Measurements from ENCODE around the gene HOXB6.
A peak's percentile ranks its signal among the peaks of the same experiment; 100 is the strongest.

HOXB6 gene

DNA sequence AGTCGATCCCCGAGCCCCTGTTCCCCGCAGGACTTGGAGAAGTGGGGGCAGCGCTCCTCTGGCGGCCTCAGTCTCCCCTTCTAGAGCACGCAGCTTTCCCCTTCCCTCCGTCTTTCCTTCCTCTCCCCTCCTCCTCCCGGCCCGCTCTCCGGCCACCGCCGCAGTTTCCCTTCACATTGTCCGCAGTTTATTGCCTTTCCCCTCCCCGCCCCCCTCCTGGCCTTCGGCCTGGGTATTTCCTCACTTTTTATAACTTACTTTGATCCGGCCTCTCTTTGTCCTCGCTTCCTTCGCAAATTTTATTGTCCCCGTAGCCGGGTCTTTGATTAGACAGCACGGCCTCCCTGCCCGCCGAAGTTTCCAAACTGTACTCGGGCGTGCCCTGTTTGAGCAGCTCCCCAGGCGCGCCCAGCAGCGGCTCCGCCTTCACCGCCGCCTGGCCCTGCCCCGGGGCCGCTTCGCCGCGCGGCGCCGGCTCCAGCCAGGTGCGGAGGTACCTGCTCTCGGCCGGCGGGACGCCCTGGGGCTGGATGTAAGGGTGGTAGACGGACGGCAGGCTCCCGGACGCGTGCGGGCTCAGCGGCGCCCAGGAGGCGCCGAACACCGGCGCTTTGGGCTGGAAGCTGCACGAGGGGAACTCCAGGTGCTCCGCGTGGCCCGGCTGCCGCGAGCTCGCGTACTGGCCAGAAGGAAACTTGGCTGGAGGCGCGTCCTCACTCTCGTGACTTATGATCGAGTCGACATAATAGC is 20.9 kb upstream of the HOXB6 start:
- DNase-seq (ENCODE audit: low read depth), result no peak
- TF ChIP-seq, protein P1, sequence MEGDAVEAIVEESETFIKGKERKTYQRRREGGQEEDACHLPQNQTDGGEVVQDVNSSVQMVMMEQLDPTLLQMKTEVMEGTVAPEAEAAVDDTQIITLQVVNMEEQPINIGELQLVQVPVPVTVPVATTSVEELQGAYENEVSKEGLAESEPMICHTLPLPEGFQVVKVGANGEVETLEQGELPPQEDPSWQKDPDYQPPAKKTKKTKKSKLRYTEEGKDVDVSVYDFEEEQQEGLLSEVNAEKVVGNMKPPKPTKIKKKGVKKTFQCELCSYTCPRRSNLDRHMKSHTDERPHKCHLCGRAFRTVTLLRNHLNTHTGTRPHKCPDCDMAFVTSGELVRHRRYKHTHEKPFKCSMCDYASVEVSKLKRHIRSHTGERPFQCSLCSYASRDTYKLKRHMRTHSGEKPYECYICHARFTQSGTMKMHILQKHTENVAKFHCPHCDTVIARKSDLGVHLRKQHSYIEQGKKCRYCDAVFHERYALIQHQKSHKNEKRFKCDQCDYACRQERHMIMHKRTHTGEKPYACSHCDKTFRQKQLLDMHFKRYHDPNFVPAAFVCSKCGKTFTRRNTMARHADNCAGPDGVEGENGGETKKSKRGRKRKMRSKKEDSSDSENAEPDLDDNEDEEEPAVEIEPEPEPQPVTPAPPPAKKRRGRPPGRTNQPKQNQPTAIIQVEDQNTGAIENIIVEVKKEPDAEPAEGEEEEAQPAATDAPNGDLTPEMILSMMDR (IDR thresholded peaks at IDR 0.05; ENCODE audit: low read depth, low read length, missing control alignments), result no peak
- H3K4me3 ChIP-seq (ENCODE audit: low read depth, low read length), result peak overlapping the region; percentile 47

DNA sequence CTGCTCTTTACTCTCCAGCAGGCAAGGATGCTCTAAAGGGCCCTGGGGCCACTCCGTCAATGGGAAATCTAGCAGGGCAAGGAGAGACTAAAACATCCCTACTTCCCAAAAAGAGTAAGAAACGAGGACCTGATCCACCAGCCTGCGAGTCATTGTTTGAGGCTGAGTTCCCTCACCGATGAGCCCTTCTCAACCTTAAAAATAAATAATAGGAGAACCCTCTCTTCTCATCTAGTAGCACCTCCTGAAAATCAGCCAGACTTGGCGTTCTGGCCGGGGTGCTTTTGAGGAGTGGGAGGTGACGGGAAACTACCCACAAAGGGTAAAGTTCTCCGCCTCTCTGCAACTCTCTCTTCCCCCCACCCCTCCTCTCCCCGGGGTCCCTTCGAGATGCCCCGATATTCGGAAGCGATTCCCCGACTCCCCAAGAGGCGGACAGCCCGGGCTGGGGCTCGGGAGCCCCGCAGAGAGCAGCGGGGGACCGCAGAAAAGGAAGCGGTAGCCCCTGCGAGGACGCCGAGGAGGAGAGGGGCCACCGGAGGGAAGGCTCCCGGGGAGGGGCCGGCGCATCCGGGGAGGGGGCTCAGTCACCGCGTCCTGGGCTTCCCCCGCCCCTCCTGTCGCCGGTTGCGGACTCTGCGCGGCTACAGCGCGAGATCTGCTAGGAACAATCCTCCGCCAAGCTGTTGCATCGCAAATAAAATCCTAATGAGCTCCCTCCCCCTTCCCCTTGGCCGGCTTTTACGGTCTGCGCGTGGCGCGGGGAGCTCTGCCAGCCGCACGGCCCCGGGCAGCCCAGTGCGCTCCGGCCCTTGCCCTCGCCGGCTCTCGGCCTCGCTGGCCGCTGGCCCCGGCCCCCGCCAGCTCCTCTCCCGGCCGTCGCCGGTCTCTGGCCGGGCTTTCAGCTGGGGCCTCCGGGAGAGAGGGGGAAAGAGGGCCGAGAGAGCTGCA is 20.0 kb upstream of the HOXB6 start:
- H3K4me3 ChIP-seq (ENCODE audit: low read depth, low read length), result peak overlapping the region; percentile 47
- DNase-seq (ENCODE audit: low read depth), result no peak
- TF ChIP-seq, protein P1 (IDR thresholded peaks at IDR 0.05; ENCODE audit: low read depth, low read length, missing control alignments), result no peak

DNA sequence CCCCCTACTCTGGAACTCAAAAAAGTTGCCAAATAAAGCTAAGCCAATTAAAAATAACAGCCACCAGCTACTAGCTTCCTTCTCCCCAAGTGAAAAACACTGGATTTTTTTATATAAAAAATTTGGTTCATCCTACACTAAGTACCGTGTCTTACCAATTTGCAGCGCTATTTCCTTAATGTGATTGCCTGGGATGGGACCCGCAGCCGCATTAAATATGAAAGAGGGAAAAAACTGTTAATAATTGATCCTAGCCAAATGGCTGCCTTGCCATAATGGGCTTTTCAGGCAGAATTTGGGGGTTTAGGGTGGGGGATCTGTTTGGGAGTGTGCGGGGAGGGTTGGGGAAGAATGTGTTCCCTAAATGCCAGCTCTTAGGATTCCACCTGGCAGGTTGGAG is 19.3 kb upstream of the HOXB6 start:
- DNase-seq (ENCODE audit: low read depth), result no peak
- H3K4me3 ChIP-seq (ENCODE audit: low read depth, low read length), result no peak overlapping the region
- TF ChIP-seq, protein P1 (IDR thresholded peaks at IDR 0.05; ENCODE audit: low read depth, low read length, missing control alignments), result no peak

DNA sequence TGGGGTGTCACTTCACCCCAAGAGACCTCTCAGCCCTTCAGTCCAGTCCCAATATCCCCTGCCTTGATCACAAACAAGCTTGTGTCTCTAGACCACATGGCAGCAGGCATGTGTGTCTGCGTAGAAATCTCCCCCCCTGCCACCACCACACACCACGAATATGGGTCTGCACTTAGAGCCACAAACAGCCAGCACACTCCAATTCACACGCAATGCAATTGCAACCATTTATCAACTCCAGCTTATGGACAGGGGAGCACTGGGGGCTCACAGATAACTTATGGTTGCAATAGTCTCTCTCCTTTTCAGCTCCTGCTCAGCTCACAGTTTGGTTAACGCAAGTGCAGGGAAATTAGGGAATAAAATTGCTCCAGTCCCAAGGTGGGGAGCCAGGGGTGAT is 18.8 kb upstream of the HOXB6 start:
- no peak for DNase-seq (ENCODE audit: low read depth)
- H3K4me3 ChIP-seq (ENCODE audit: low read depth, low read length), result no peak overlapping the region
- TF ChIP-seq, protein P1 (IDR thresholded peaks at IDR 0.05; ENCODE audit: low read depth, low read length, missing control alignments), result no peak

DNA sequence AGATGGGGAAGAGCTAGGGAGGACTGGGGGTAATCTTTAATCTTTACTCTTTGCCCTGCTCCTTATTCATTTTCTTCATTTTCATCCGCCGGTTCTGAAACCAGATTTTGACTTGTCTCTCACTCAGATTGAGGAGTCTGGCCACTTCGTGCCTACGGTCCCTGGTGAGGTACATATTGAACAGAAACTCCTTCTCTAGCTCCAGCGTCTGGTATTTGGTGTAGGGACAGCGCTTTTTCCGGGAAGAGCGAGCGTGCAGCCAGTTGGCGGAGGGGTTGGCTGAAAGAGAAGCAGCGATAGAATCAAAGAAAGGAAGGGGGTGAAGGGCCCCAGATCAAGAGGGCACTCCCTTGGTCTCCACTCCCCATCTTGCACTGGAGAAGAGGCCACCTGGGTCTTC is 18.1 kb upstream of the HOXB6 start:
- no peak overlapping the region for H3K4me3 ChIP-seq (ENCODE audit: low read depth, low read length)

DNA sequence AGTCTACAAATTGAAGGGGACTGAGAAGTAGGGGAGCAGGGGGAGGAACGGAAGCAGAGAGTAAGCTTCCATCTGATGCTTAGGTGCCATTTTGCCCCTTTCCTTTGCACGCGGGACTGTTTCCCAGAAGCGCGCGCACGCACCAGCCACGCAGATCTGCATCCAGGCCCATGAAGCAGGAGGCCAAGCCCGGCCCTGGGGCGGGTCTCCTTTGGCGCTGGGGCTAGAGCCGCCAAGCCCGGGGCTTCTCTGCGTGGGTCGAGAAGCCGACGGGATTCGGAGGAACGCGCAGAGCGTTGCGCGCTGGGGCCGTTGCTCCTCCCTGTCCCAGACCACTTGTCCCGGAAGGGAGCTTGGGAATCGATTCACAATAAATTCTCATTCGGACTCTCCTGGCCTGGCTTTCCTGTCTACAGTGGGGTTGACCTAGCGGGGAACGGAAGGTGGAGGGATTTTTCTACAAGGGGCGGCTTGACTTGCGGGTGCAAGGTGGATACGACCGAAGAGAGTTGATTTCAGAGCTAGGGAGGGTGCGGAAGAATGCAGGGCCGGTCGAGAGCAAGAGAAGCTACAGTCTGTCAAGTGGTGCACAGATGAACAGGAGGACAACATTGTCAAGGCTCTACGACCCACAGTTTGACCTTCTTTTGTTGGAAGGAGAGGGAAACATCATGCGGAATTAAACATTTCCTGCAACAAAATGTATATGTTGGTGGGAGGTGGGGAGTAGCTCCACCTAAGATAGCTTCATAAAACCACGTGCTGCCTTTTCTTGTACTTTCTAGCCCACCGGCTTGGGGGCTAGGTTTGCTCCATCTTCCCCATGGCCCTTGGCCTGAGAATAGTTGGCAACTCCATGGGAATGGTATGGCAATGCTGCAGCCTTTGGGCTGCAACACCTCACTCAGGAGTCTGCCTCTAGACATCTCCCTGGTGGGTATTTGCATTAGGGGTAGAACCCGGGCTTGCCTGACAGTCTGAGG is 16.9 kb upstream of the HOXB6 start:
- TF ChIP-seq, protein P1 (IDR thresholded peaks at IDR 0.05; ENCODE audit: low read depth, low read length, missing control alignments), result no peak
- no peak overlapping the region for H3K4me3 ChIP-seq (ENCODE audit: low read depth, low read length)
- DNase-seq (ENCODE audit: low read depth), result no peak

More for the DNA sequence above, 18.1 kb upstream of the HOXB6 start:
- TF ChIP-seq, protein P1 (IDR thresholded peaks at IDR 0.05; ENCODE audit: low read depth, low read length, missing control alignments), result no peak
- no peak for DNase-seq (ENCODE audit: low read depth)
